Erythroblast (primary cell): Measurements from ENCODE around the gene TBC1D3B.

Experiments
- GATA1 ChIP-seq: IDR thresholded peaks from 2 replicates; pipeline ENCODE4 v1.6.1; 2011; ENCODE audit warnings: low read depth, mild to moderate bottlenecking, control low read depth, low read length, moderate library complexity
- POLR2A ChIP-seq: IDR thresholded peaks from 2 replicates; pipeline ENCODE4 v1.6.1; 2011; ENCODE audit warnings: mild to moderate bottlenecking, low read length

DNA sequence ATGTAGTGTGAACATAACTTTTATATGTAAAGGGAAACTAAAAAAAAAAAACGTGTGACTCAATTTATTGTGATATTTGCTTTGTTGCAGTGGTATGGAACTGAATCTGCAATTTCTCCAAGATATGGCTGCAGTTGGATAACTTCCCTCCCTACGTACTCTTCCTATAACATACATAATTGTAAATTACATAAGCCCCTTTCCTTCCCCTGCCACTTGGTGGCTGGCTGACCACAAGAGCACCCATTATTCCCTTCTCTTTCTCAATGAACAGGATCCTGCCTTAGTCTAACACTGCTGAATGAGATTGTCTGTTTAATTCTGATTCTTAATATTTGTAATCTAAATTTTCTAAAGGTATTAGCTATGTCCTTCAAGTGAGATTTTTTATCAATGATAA, 45.0 kb downstream of the TBC1D3B start:
- TF ChIP-seq POLR2A (no peak), GATA1 (no peak)
